Karpas-422 (cell line): Measurements from ENCODE around the gene APOE. TPM values are rescaled to one million over a fixed set of nuclear protein-coding genes. Genes with fewer than 3 reads are reported as not detected.
A peak's percentile ranks its signal among the peaks of the same experiment; 100 is the strongest.

Source experiments
- DNase-seq: peaks from one replicate; pipeline ENCODE4 v3.0.0-alpha.2; 2015
- H2AFZ ChIP-seq: fragments of 200-600 bp; sonication (generic); 2 replicates; pipeline ENCODE4 v1.6.1; 2014; ENCODE audit warnings: antibody characterized with exemption, low read length, mixed read lengths
- H3K27ac ChIP-seq: fragments of 200-600 bp; sonication (generic); 2 replicates; pipeline ENCODE4 v1.5.1; 2014; ENCODE audit warnings: mild to moderate bottlenecking, low read length, moderate library complexity
- H3K27me3 ChIP-seq: fragments of 200-600 bp; sonication (generic); 2 replicates; pipeline ENCODE4 v1.6.1; 2014; ENCODE audit warnings: low read length, mixed read lengths
- H3K36me3 ChIP-seq: fragments of 200-600 bp; sonication (generic); 2 replicates; pipeline ENCODE4 v1.6.1; 2014; ENCODE audit warnings: low read length, mixed read lengths; ENCODE audit not compliant: insufficient read depth
- H3K4me1 ChIP-seq: fragments of 200-600 bp; sonication (generic); 2 replicates; pipeline ENCODE4 v1.6.1; 2014; ENCODE audit warnings: mild to moderate bottlenecking, low read length, mixed read lengths
- H3K4me2 ChIP-seq: fragments of 200-600 bp; sonication (generic); 2 replicates; pipeline ENCODE4 v1.6.1; 2014; ENCODE audit warnings: low read length, low read depth, mild to moderate bottlenecking; ENCODE audit not compliant: poor library complexity, severe bottlenecking
- H3K4me3 ChIP-seq: fragments of 200-600 bp; sonication (generic); 2 replicates; pipeline ENCODE4 v1.5.1; 2014; ENCODE audit warnings: mild to moderate bottlenecking, antibody characterized with exemption, low read length, mixed read lengths
- H3K79me2 ChIP-seq: fragments of 200-600 bp; sonication (generic); 2 replicates; pipeline ENCODE4 v1.6.1; 2014; ENCODE audit warnings: mild to moderate bottlenecking, low read length, mixed read lengths
- H3K9ac ChIP-seq: fragments of 200-600 bp; sonication (generic); 2 replicates; pipeline ENCODE4 v1.6.0; 2014; ENCODE audit warnings: low read length
- H3K9me2 ChIP-seq: fragments of 200-600 bp; sonication (generic), shearing (Covaris generic); replicated peaks from 2 replicates; pipeline ENCODE4 v1.6.0; 2014; ENCODE audit warnings: mild to moderate bottlenecking, low read length, moderate library complexity; ENCODE audit not compliant: insufficient read depth
- H3K9me3 ChIP-seq: fragments of 300-700, 200-600 bp; sonication (generic); 2 replicates; pipeline ENCODE4 v1.6.1; 2014; ENCODE audit warnings: low read length, mixed read lengths
- H4K20me1 ChIP-seq: fragments of 200-600 bp; sonication (generic); 2 replicates; pipeline ENCODE4 v1.6.1; 2014; ENCODE audit warnings: mild to moderate bottlenecking, antibody characterized with exemption, low read length, low read depth; ENCODE audit not compliant: insufficient read depth
- total RNA-seq: library from RNA; depleted of rRNA; stranded (reverse); fragments of >200 nt; shearing (Covaris generic); gene quantifications from 2 replicates; pipeline ENCODE4 v1.2.3, GENCODE V29; 2014; ENCODE audit warnings: low replicate concordance; rRNA removed

The APOE gene
- total RNA-seq, 1 experiment from 2014 or later: 1.9 TPM

GRCh38 chr19:44955505-44956439, 50.2 kb downstream of the APOE start:
- Histone ChIP-seq H3K27me3 (no peaks in the 10 kb centered on the region), H3K27ac (peak overlapping the region; percentile 28; the same call in 1 of the 2 replicates), H3K9ac (peak overlapping the region; percentile 99), H3K4me2 (peak overlapping the region; percentile 95), H3K9me3 (no peaks in the 10 kb centered on the region), H2AFZ (no peak overlapping the region), H3K36me3 (no peaks in the 10 kb centered on the region), H3K9me2 (no peaks in the 10 kb centered on the region), H4K20me1 (peaks cover 39% of the 10 kb centered on the region), H3K4me3 (peak overlapping the region; percentile 100), H3K4me1 (peaks cover 56% of the 10 kb centered on the region), H3K79me2 (peaks cover 67% of the 10 kb centered on the region)
- peak; percentile 65 for DNase-seq

GRCh38 chr19:44957526-44957925, 51.9 kb downstream of the APOE start:
- H3K27me3 ChIP-seq: no peaks in the 10 kb centered on the region
- peaks cover 67% of the 10 kb centered on the region for H3K4me1 ChIP-seq
- peak overlapping the region; percentile 21; the same call in 1 of the 2 replicates for H3K27ac ChIP-seq
- H2AFZ ChIP-seq: no peak overlapping the region
- no peak overlapping the region for H3K4me3 ChIP-seq
- peak overlapping the region; percentile 99 for H3K9ac ChIP-seq
- peak overlapping the region; percentile 95 for H3K4me2 ChIP-seq
- no peaks in the 10 kb centered on the region for H3K9me2 ChIP-seq
- H3K9me3 ChIP-seq: no peaks in the 10 kb centered on the region
- peak; percentile 29 for DNase-seq
- peaks cover 84% of the 10 kb centered on the region for H3K79me2 ChIP-seq
- H4K20me1 ChIP-seq: peaks cover 44% of the 10 kb centered on the region
- peaks cover 9% of the 10 kb centered on the region; the same call in 1 of the 2 replicates for H3K36me3 ChIP-seq

GRCh38 chr19:44958090-44958489, 52.5 kb downstream of the APOE start:
- peaks cover 44% of the 10 kb centered on the region for H4K20me1 ChIP-seq
- H3K4me2 ChIP-seq: peak overlapping the region; percentile 95
- peaks cover 67% of the 10 kb centered on the region for H3K4me1 ChIP-seq
- no peaks in the 10 kb centered on the region for H3K9me2 ChIP-seq
- H3K27me3 ChIP-seq: no peaks in the 10 kb centered on the region
- H2AFZ ChIP-seq: no peak overlapping the region
- H3K9me3 ChIP-seq: no peaks in the 10 kb centered on the region
- H3K27ac ChIP-seq: peak overlapping the region; percentile 21; the same call in 1 of the 2 replicates
- DNase-seq: no peak
- H3K79me2 ChIP-seq: peaks cover 85% of the 10 kb centered on the region
- H3K9ac ChIP-seq: peak overlapping the region; percentile 99
- H3K36me3 ChIP-seq: peaks cover 10% of the 10 kb centered on the region; the same call in 1 of the 2 replicates
- H3K4me3 ChIP-seq: no peak overlapping the region

Other genes starting within 250 kb of the APOE start
- not detected in 2 replicates for gene CEACAM19, start 234.3 kb upstream of the APOE start, total RNA-seq
- gene CEACAM16, start 206.6 kb upstream of the APOE start, total RNA-seq: not detected in 2 replicates
- gene BCL3, start 157.1 kb upstream of the APOE start, total RNA-seq: 0.54 TPM in 1 of 2 replicates, not detected in the other
- gene CBLC, start 127.9 kb upstream of the APOE start, total RNA-seq: not detected in 2 replicates
- not detected in 2 replicates for gene BCAM, start 96.7 kb upstream of the APOE start, total RNA-seq
- 2.0 TPM in 1 of 2 replicates, not detected in the other for gene NECTIN2, start 59.5 kb upstream of the APOE start, total RNA-seq
- gene TOMM40, start 14.5 kb upstream of the APOE start, total RNA-seq: 25.6 and 64.7 TPM in 2 replicates
- gene APOC1, start 8.8 kb downstream of the APOE start, total RNA-seq: not detected in 2 replicates
- gene APOC4, start 36.4 kb downstream of the APOE start, total RNA-seq: not detected in 2 replicates
- not detected in 2 replicates for gene APOC2, start 40.3 kb downstream of the APOE start, total RNA-seq
- 19.7 and 39.2 TPM in 2 replicates for gene CLPTM1, start 49.6 kb downstream of the APOE start, total RNA-seq
- 0.63 and 1.3 TPM in 2 replicates for gene RELB, start 95.7 kb downstream of the APOE start, total RNA-seq
- gene CLASRP, start 133.2 kb downstream of the APOE start, total RNA-seq: 22.7 and 41.9 TPM in 2 replicates
- 3.9 and 4.7 TPM in 2 replicates for gene ZNF296, start 170.7 kb downstream of the APOE start, total RNA-seq
- gene GEMIN7, start 173.5 kb downstream of the APOE start, total RNA-seq: 85.2 and 91.1 TPM in 2 replicates
- gene PPP1R37, start 187.4 kb downstream of the APOE start, total RNA-seq: 8.0 and 21.0 TPM in 2 replicates